ENCODE results near the gene IL17RE. TPM values are rescaled to one million over a fixed set of nuclear protein-coding genes. Genes with fewer than 3 reads are reported as not detected.

Gene IL17RE
- polyA plus RNA-seq, 1 donor from 2014 or later, result not detected

Other genes with a start within 250 kb of the IL17RE start
- gene CPNE9, start 199.0 kb upstream of the IL17RE start, polyA plus RNA-seq, result not detected
- gene BRPF1, start 171.1 kb upstream of the IL17RE start, polyA plus RNA-seq, result 14.2 TPM
- gene OGG1, start 152.9 kb upstream of the IL17RE start, polyA plus RNA-seq, result 20.7 TPM
- gene CAMK1, start 132.9 kb upstream of the IL17RE start, polyA plus RNA-seq, result 0.65 TPM
- gene TADA3, start 110.4 kb upstream of the IL17RE start, polyA plus RNA-seq, result 52.6 TPM
- 262 TPM for gene ARPC4, start 109.8 kb upstream of the IL17RE start, polyA plus RNA-seq
- 10.5 TPM for gene TTLL3, start 92.6 kb upstream of the IL17RE start, polyA plus RNA-seq
- 57.9 TPM for gene RPUSD3, start 58.8 kb upstream of the IL17RE start, polyA plus RNA-seq
- gene CIDEC, start 22.6 kb upstream of the IL17RE start, polyA plus RNA-seq, result 0.80 TPM
- 46.4 TPM for gene JAGN1, start 12.2 kb upstream of the IL17RE start, polyA plus RNA-seq
- 6.7 TPM for gene IL17RC, start 14.2 kb downstream of the IL17RE start, polyA plus RNA-seq
- 17.7 TPM for gene CRELD1, start 31.0 kb downstream of the IL17RE start, polyA plus RNA-seq
- 2.0 TPM for gene PRRT3, start 49.6 kb downstream of the IL17RE start, polyA plus RNA-seq
- gene EMC3, start 84.0 kb downstream of the IL17RE start, polyA plus RNA-seq, result 69.2 TPM
- 15.2 TPM for gene FANCD2, start 123.6 kb downstream of the IL17RE start, polyA plus RNA-seq
- gene FANCD2OS, start 205.4 kb downstream of the IL17RE start, polyA plus RNA-seq, result not detected
- 221 TPM for gene BRK1, start 212.8 kb downstream of the IL17RE start, polyA plus RNA-seq
- 47.3 TPM for gene VHL, start 238.9 kb downstream of the IL17RE start, polyA plus RNA-seq